IMR-90 (cell line): Measurements from ENCODE around the gene AGAP1. TPM values are rescaled to one million over a fixed set of nuclear protein-coding genes. Genes with fewer than 3 reads are reported as not detected.

Experiments used
- ATAC-seq: fragments of 200-7000 bp; cut with Tn5 transposase; 2 replicates; pipeline ENCODE4 v1.9.1; 2020; ENCODE audit warnings: low read depth, mild to moderate bottlenecking, moderate library complexity
- BruUV-seq: library from RNA; stranded (reverse); fragments of 400-500 nt; replicated peaks from 2 replicates; lab custom pipeline; 2021; lab: Mats Ljungman, UMichigan
- CTCF ChIA-PET: fragments of 300-600 bp; formaldehyde crosslinking; extraction: SDS; loops from one replicate; lab custom pipeline; 2021; ENCODE audit warnings: antibody characterized with exemption; lab: Yijun Ruan, JAX
- POLR2A ChIA-PET: fragments of 300-600 bp; sonication (Branson Sonifier 250); formaldehyde crosslinking; loops from one replicate; lab custom pipeline; 2022; ENCODE audit warnings: antibody characterized with exemption; ENCODE audit not compliant: unreplicated experiment; lab: Charles Lee
- DNase-seq: peaks from one replicate; pipeline ENCODE4 v3.0.0; 2013
- H2AFZ ChIP-seq: replicated peaks from 2 replicates; pipeline ENCODE3; 2013; ENCODE audit warnings: low read length, mild to moderate bottlenecking; ENCODE audit not compliant: poor library complexity
- H2AK5ac ChIP-seq: 2 replicates; pipeline ENCODE4 v1.6.1; 2013; ENCODE audit warnings: low read depth, low read length, inconsistent platforms
- H2AK9ac ChIP-seq: replicated peaks from 2 replicates; pipeline ENCODE3; 2013; ENCODE audit warnings: mild to moderate bottlenecking, low read depth, low read length, moderate library complexity; ENCODE audit not compliant: poor library complexity
- H2BK120ac ChIP-seq: 2 replicates; pipeline ENCODE4 v1.6.1; 2013; ENCODE audit warnings: low read depth, low read length, inconsistent platforms
- H2BK15ac ChIP-seq: 3 replicates; pipeline ENCODE4 v1.6.1; 2013; ENCODE audit warnings: low read depth, low read length, inconsistent platforms
- H2BK20ac ChIP-seq: 2 replicates; pipeline ENCODE4 v1.6.1; 2013; ENCODE audit warnings: low read depth, mild to moderate bottlenecking, inconsistent platforms, low read length, moderate library complexity
- H2BK5ac ChIP-seq: 2 replicates; pipeline ENCODE4 v1.6.1; 2013; ENCODE audit warnings: mild to moderate bottlenecking, low read depth, low read length, inconsistent platforms; ENCODE audit not compliant: poor library complexity, severe bottlenecking
- H3K14ac ChIP-seq: replicated peaks from 2 replicates; pipeline ENCODE4 v1.6.1; 2013; ENCODE audit warnings: low read depth, low read length, inconsistent platforms
- H3K18ac ChIP-seq: 2 replicates; pipeline ENCODE4 v1.6.1; 2013; ENCODE audit warnings: low read depth, low read length, control low read depth
- H3K23ac ChIP-seq: 2 replicates; pipeline ENCODE4 v1.6.1; 2013; ENCODE audit warnings: low read depth, low read length, inconsistent platforms
- H3K27ac ChIP-seq: 2 replicates; pipeline ENCODE4 v1.5.1; 2013; ENCODE audit warnings: mild to moderate bottlenecking, control low read depth, low read length; ENCODE audit not compliant: insufficient read depth
- H3K27me3 ChIP-seq: 2 replicates; pipeline ENCODE4 v1.6.1; 2013; ENCODE audit warnings: low read length; ENCODE audit not compliant: control insufficient read depth, insufficient read depth
- H3K36me3 ChIP-seq: 2 replicates; pipeline ENCODE4 v1.6.1; 2013; ENCODE audit warnings: low read length, mixed read lengths; ENCODE audit not compliant: control insufficient read depth, insufficient read depth
- H3K4ac ChIP-seq: 2 replicates; pipeline ENCODE4 v1.6.1; 2013; ENCODE audit warnings: low read depth, low read length, inconsistent platforms
- H3K4me1 ChIP-seq: 2 replicates; pipeline ENCODE4 v1.6.1; 2013; ENCODE audit warnings: low read length, mixed read lengths; ENCODE audit not compliant: control insufficient read depth, insufficient read depth
- H3K4me2 ChIP-seq: 2 replicates; pipeline ENCODE4 v1.6.1; 2013; ENCODE audit warnings: low read depth, mild to moderate bottlenecking, control low read depth, low read length, moderate library complexity
- H3K4me3 ChIP-seq: 2 replicates; pipeline ENCODE4 v1.5.1; 2013; ENCODE audit warnings: low read depth, mild to moderate bottlenecking, control low read depth, low read length, moderate library complexity; ENCODE audit not compliant: insufficient read depth
- H3K56ac ChIP-seq: 2 replicates; pipeline ENCODE4 v1.6.1; 2013; ENCODE audit warnings: low read length, inconsistent platforms; ENCODE audit not compliant: insufficient read depth; ENCODE audit errors: extremely low read depth
- H3K79me1 ChIP-seq, 2 experiments: 2 replicates each; pipeline ENCODE4 v1.6.1; 2013; ENCODE audit warnings: low read length in 2 of 2, inconsistent platforms in 1 of 2, low read depth in 1 of 2
- H3K9ac ChIP-seq: 2 replicates; pipeline ENCODE4 v1.6.1; 2013; ENCODE audit warnings: low read depth, low read length, control low read depth
- H3K9me1 ChIP-seq: 2 replicates; pipeline ENCODE4 v1.6.1; 2013; ENCODE audit warnings: low read length, inconsistent platforms; ENCODE audit not compliant: insufficient read depth
- H3K9me3 ChIP-seq: 2 replicates; pipeline ENCODE4 v1.6.1; 2013; ENCODE audit warnings: low read length; ENCODE audit not compliant: control insufficient read depth, insufficient read depth
- H4K20me1 ChIP-seq: 2 replicates; pipeline ENCODE4 v1.6.1; 2013; ENCODE audit warnings: low read length, inconsistent platforms; ENCODE audit not compliant: insufficient read depth
- H4K5ac ChIP-seq: 2 replicates; pipeline ENCODE4 v1.6.1; 2013; ENCODE audit warnings: mild to moderate bottlenecking, low read depth, low read length, control low read depth
- H4K8ac ChIP-seq, 2 experiments: 2 replicates each; pipeline ENCODE4 v1.6.1; 2013; ENCODE audit warnings: low read depth in 2 of 2, low read length in 2 of 2, control low read depth in 1 of 2, inconsistent platforms in 1 of 2
- H4K91ac ChIP-seq: 2 replicates; pipeline ENCODE4 v1.6.1; 2013; ENCODE audit warnings: low read depth, low read length, inconsistent platforms; ENCODE audit not compliant: insufficient read depth
- FOS ChIP-seq: fragments of 150-350 bp; IDR thresholded peaks from 2 replicates; pipeline ENCODE4 v1.6.1; 2016; ENCODE audit warnings: low read depth, low read length
- MAFK ChIP-seq: IDR thresholded peaks from 2 replicates; pipeline ENCODE4 v1.6.1; 2012; ENCODE audit warnings: low read depth, low read length, improper control_type of control experiment
- MAZ ChIP-seq: IDR thresholded peaks from 2 replicates; pipeline ENCODE4 v1.6.1; 2012; ENCODE audit warnings: low read depth, mild to moderate bottlenecking, low read length, improper control_type of control experiment, moderate library complexity, borderline replicate concordance
- SMC3 ChIP-seq: fragments of 150-350 bp; IDR thresholded peaks from 2 replicates; pipeline ENCODE4 v1.6.1; 2016; ENCODE audit warnings: low read depth, mild to moderate bottlenecking, antibody characterized with exemption, low read length, moderate library complexity
- WGBS, 2 experiments: methylation state at CpG; one replicate each; pipeline versions ENCODE4 v1.1.5 to v1.1.7; 2013; ENCODE audit warnings: missing lambda C conversion rate in 2 of 2; ENCODE audit not compliant: insufficient read length in 1 of 2; ENCODE audit errors: extremely low coverage in 2 of 2; 5-methylcytosine and 5-hydroxymethylcytosine counted together
- dilution Hi-C: fragments of 300-500 bp; cut with HindIII; formaldehyde crosslinking; loops from one replicate; pipeline ENCODE4 v1.14.3; 2018; ENCODE audit warnings: low sequenced_read_pairs; ENCODE audit not compliant: unreplicated experiment
- in situ Hi-C: fragments of 300-500 bp; cut with MboI; formaldehyde crosslinking; loops from 3 replicates; pipeline ENCODE4 v1.14.3; 2019; ENCODE audit warnings: low sequenced_read_pairs, inconsistent platforms, mixed read lengths
- intact Hi-C: fragments of 100-400 bp; cut with micrococcal nuclease; formaldehyde crosslinking; loops from 2 replicates; pipeline ENCODE4 v1.10.0; 2022
- polyA plus RNA-seq, 3 experiments: library from polyadenylated mRNA; depleted of rRNA; stranded (reverse); fragments of >200 nt; gene quantifications; 2 replicates each; pipeline ENCODE4 v1.2.3, GENCODE V29; 2012; ENCODE audit warnings: low replicate concordance in 1 of 3
- total RNA-seq: library from RNA; depleted of rRNA; stranded (reverse); fragments of >200 nt; gene quantifications from 2 replicates; pipeline ENCODE4 v1.2.3, GENCODE V29; 2012
- TF ChIP-seq, protein P1 (sequence below): fragments of 150-350 bp; IDR thresholded peaks from 2 replicates; pipeline ENCODE4 v1.6.1; 2016; ENCODE audit warnings: low read depth, mild to moderate bottlenecking, low read length, moderate library complexity, borderline replicate concordance

The AGAP1 gene
- total and polyA plus RNA-seq, 2 of the 4 experiments (the other 2 are of a cell fraction), result 15.1 to 16.4 TPM

DNA sequence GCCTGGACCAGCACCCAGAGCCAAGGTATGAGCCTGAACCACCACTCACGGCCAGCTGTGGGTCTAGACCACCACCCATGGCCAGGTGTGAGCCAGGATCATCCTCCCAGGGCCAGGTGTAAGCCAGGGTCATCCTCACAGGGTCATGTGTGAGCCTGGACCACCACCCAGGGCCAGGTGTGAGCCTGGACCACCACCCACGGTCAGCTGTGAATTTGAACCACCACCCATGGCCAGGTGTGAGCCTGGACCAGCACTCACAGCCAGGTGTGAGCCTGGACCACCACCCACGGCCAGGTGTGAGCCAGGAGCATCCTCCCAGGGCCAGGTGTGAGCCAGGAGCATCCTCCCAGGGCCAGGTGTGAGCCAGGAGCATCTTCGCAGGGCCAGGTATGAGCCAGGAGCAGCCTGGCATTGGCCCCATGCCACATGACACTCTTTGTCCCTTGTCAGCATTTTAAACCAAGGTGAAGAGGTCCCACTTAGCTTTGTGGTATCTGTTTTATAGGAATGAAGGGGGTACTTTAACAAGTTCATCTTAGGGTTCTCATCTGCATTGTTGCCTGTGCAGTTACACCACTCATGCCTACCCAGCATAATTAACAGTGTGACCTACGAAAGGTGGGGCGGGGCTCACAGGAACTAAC lies 71.2 kb downstream of the AGAP1 start:
- no peak overlapping the region for H3K56ac ChIP-seq
- H2BK15ac ChIP-seq, result no peak overlapping the region
- CTCF ChIA-PET, result no interaction called here
- H3K9me1 ChIP-seq, result no peaks in the 10 kb centered on the region
- POLR2A ChIA-PET, result no interaction called here
- no peak overlapping the region for H2AK9ac ChIP-seq
- H4K8ac ChIP-seq, result no peak overlapping the region
- no peak overlapping the region for H4K5ac ChIP-seq
- H3K79me1 ChIP-seq, result peaks cover 47 to 73% of the 10 kb centered on the region in 2 experiments
- H3K9me3 ChIP-seq, result peaks cover 9% of the 10 kb centered on the region
- H3K36me3 ChIP-seq, result no peaks in the 10 kb centered on the region
- no peak overlapping the region for H3K18ac ChIP-seq
- H2AFZ ChIP-seq, result no peak overlapping the region
- intact Hi-C loops (no loop called here), dilution Hi-C loops (no loop called here), in situ Hi-C loops (no loop called here)
- no peak overlapping the region for H3K27ac ChIP-seq
- H3K14ac ChIP-seq, result no peak overlapping the region
- H3K4me1 ChIP-seq, result peaks cover 8% of the 10 kb centered on the region
- no peak overlapping the region for H3K4ac ChIP-seq
- H3K4me2 ChIP-seq, result no peak overlapping the region
- no peak for ATAC-seq
- no peak overlapping the region for H3K9ac ChIP-seq
- H3K23ac ChIP-seq, result no peak overlapping the region
- 88% methylated on average over 4 of the region's 6 CpGs; no CpG with 5 or more reads in 1 of the 2 experiments for WGBS, 2 experiments
- no peak overlapping the region for H3K4me3 ChIP-seq
- H2BK5ac ChIP-seq, result no peak overlapping the region
- H2BK20ac ChIP-seq, result no peak overlapping the region
- H3K27me3 ChIP-seq, result no peaks in the 10 kb centered on the region
- no peak for DNase-seq
- H2AK5ac ChIP-seq, result no peak overlapping the region
- H4K20me1 ChIP-seq, result peaks cover 60% of the 10 kb centered on the region
- H4K91ac ChIP-seq, result no peak overlapping the region
- no peak for TF ChIP-seq SMC3
- no peak for TF ChIP-seq MAZ
- TF ChIP-seq, protein P1, sequence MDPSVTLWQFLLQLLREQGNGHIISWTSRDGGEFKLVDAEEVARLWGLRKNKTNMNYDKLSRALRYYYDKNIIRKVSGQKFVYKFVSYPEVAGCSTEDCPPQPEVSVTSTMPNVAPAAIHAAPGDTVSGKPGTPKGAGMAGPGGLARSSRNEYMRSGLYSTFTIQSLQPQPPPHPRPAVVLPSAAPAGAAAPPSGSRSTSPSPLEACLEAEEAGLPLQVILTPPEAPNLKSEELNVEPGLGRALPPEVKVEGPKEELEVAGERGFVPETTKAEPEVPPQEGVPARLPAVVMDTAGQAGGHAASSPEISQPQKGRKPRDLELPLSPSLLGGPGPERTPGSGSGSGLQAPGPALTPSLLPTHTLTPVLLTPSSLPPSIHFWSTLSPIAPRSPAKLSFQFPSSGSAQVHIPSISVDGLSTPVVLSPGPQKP, result no peak
- TF ChIP-seq FOS, result no peak
- peak; percentile 34 for TF ChIP-seq MAFK
- H2BK120ac ChIP-seq, result no peak overlapping the region
- BruUV-seq, result no TSS peak
